IMR-90 (cell line): Measurements from ENCODE around the gene TREML2. TPM values are rescaled to one million over a fixed set of nuclear protein-coding genes. Genes with fewer than 3 reads are reported as not detected.

Experiments
- ATAC-seq: fragments of 200-7000 bp; cut with Tn5 transposase; 2 replicates; pipeline ENCODE4 v1.9.1; 2020; ENCODE audit warnings: low read depth, mild to moderate bottlenecking, moderate library complexity
- BruUV-seq: library from RNA; stranded (reverse); fragments of 400-500 nt; replicated peaks from 2 replicates; lab custom pipeline; 2021; lab: Mats Ljungman, UMichigan
- CTCF ChIA-PET: fragments of 300-600 bp; formaldehyde crosslinking; extraction: SDS; loops from one replicate; lab custom pipeline; 2021; ENCODE audit warnings: antibody characterized with exemption; lab: Yijun Ruan, JAX
- POLR2A ChIA-PET: fragments of 300-600 bp; sonication (Branson Sonifier 250); formaldehyde crosslinking; loops from one replicate; lab custom pipeline; 2022; ENCODE audit warnings: antibody characterized with exemption; ENCODE audit not compliant: unreplicated experiment; lab: Charles Lee
- DNase-seq: peaks from one replicate; pipeline ENCODE4 v3.0.0; 2013
- H2AFZ ChIP-seq: replicated peaks from 2 replicates; pipeline ENCODE3; 2013; ENCODE audit warnings: low read length, mild to moderate bottlenecking; ENCODE audit not compliant: poor library complexity
- H2AK5ac ChIP-seq: 2 replicates; pipeline ENCODE4 v1.6.1; 2013; ENCODE audit warnings: low read depth, low read length, inconsistent platforms
- H2AK9ac ChIP-seq: replicated peaks from 2 replicates; pipeline ENCODE3; 2013; ENCODE audit warnings: mild to moderate bottlenecking, low read depth, low read length, moderate library complexity; ENCODE audit not compliant: poor library complexity
- H2BK120ac ChIP-seq: 2 replicates; pipeline ENCODE4 v1.6.1; 2013; ENCODE audit warnings: low read depth, low read length, inconsistent platforms
- H2BK15ac ChIP-seq: 3 replicates; pipeline ENCODE4 v1.6.1; 2013; ENCODE audit warnings: low read depth, low read length, inconsistent platforms
- H2BK20ac ChIP-seq: 2 replicates; pipeline ENCODE4 v1.6.1; 2013; ENCODE audit warnings: low read depth, mild to moderate bottlenecking, inconsistent platforms, low read length, moderate library complexity
- H2BK5ac ChIP-seq: 2 replicates; pipeline ENCODE4 v1.6.1; 2013; ENCODE audit warnings: mild to moderate bottlenecking, low read depth, low read length, inconsistent platforms; ENCODE audit not compliant: poor library complexity, severe bottlenecking
- H3K14ac ChIP-seq: replicated peaks from 2 replicates; pipeline ENCODE4 v1.6.1; 2013; ENCODE audit warnings: low read depth, low read length, inconsistent platforms
- H3K18ac ChIP-seq: 2 replicates; pipeline ENCODE4 v1.6.1; 2013; ENCODE audit warnings: low read depth, low read length, control low read depth
- H3K23ac ChIP-seq: 2 replicates; pipeline ENCODE4 v1.6.1; 2013; ENCODE audit warnings: low read depth, low read length, inconsistent platforms
- H3K27ac ChIP-seq: 2 replicates; pipeline ENCODE4 v1.5.1; 2013; ENCODE audit warnings: mild to moderate bottlenecking, control low read depth, low read length; ENCODE audit not compliant: insufficient read depth
- H3K27me3 ChIP-seq: 2 replicates; pipeline ENCODE4 v1.6.1; 2013; ENCODE audit warnings: low read length; ENCODE audit not compliant: control insufficient read depth, insufficient read depth
- H3K36me3 ChIP-seq: 2 replicates; pipeline ENCODE4 v1.6.1; 2013; ENCODE audit warnings: low read length, mixed read lengths; ENCODE audit not compliant: control insufficient read depth, insufficient read depth
- H3K4ac ChIP-seq: 2 replicates; pipeline ENCODE4 v1.6.1; 2013; ENCODE audit warnings: low read depth, low read length, inconsistent platforms
- H3K4me1 ChIP-seq: 2 replicates; pipeline ENCODE4 v1.6.1; 2013; ENCODE audit warnings: low read length, mixed read lengths; ENCODE audit not compliant: control insufficient read depth, insufficient read depth
- H3K4me2 ChIP-seq: 2 replicates; pipeline ENCODE4 v1.6.1; 2013; ENCODE audit warnings: low read depth, mild to moderate bottlenecking, control low read depth, low read length, moderate library complexity
- H3K4me3 ChIP-seq: 2 replicates; pipeline ENCODE4 v1.5.1; 2013; ENCODE audit warnings: low read depth, mild to moderate bottlenecking, control low read depth, low read length, moderate library complexity; ENCODE audit not compliant: insufficient read depth
- H3K56ac ChIP-seq: 2 replicates; pipeline ENCODE4 v1.6.1; 2013; ENCODE audit warnings: low read length, inconsistent platforms; ENCODE audit not compliant: insufficient read depth; ENCODE audit errors: extremely low read depth
- H3K79me1 ChIP-seq, 2 experiments: 2 replicates each; pipeline ENCODE4 v1.6.1; 2013; ENCODE audit warnings: low read length in 2 of 2, inconsistent platforms in 1 of 2, low read depth in 1 of 2
- H3K9ac ChIP-seq: 2 replicates; pipeline ENCODE4 v1.6.1; 2013; ENCODE audit warnings: low read depth, low read length, control low read depth
- H3K9me1 ChIP-seq: 2 replicates; pipeline ENCODE4 v1.6.1; 2013; ENCODE audit warnings: low read length, inconsistent platforms; ENCODE audit not compliant: insufficient read depth
- H3K9me3 ChIP-seq: 2 replicates; pipeline ENCODE4 v1.6.1; 2013; ENCODE audit warnings: low read length; ENCODE audit not compliant: control insufficient read depth, insufficient read depth
- H4K20me1 ChIP-seq: 2 replicates; pipeline ENCODE4 v1.6.1; 2013; ENCODE audit warnings: low read length, inconsistent platforms; ENCODE audit not compliant: insufficient read depth
- H4K5ac ChIP-seq: 2 replicates; pipeline ENCODE4 v1.6.1; 2013; ENCODE audit warnings: mild to moderate bottlenecking, low read depth, low read length, control low read depth
- H4K8ac ChIP-seq, 2 experiments: 2 replicates each; pipeline ENCODE4 v1.6.1; 2013; ENCODE audit warnings: low read depth in 2 of 2, low read length in 2 of 2, control low read depth in 1 of 2, inconsistent platforms in 1 of 2
- H4K91ac ChIP-seq: 2 replicates; pipeline ENCODE4 v1.6.1; 2013; ENCODE audit warnings: low read depth, low read length, inconsistent platforms; ENCODE audit not compliant: insufficient read depth
- CEBPB ChIP-seq: IDR thresholded peaks from 2 replicates; pipeline ENCODE4 v1.6.1; 2012; ENCODE audit warnings: low read depth, low read length, improper control_type of control experiment
- FOS ChIP-seq: fragments of 150-350 bp; IDR thresholded peaks from 2 replicates; pipeline ENCODE4 v1.6.1; 2016; ENCODE audit warnings: low read depth, low read length
- MAFK ChIP-seq: IDR thresholded peaks from 2 replicates; pipeline ENCODE4 v1.6.1; 2012; ENCODE audit warnings: low read depth, low read length, improper control_type of control experiment
- NFE2L2 ChIP-seq: fragments of 150-350 bp; IDR thresholded peaks from 2 replicates; pipeline ENCODE4 v1.6.1; 2016; ENCODE audit warnings: low read depth, mild to moderate bottlenecking, low read length
- RCOR1 ChIP-seq: IDR thresholded peaks from 2 replicates; pipeline ENCODE4 v1.6.1; 2012; ENCODE audit warnings: mild to moderate bottlenecking, low read length, improper control_type of control experiment; ENCODE audit not compliant: insufficient replicate concordance
- RFX5 ChIP-seq: IDR thresholded peaks from 2 replicates; pipeline ENCODE4 v1.8.0; 2012; ENCODE audit warnings: low read depth, mild to moderate bottlenecking, low read length, moderate library complexity
- WGBS, 2 experiments: methylation state at CpG; one replicate each; pipeline versions ENCODE4 v1.1.5 to v1.1.7; 2013; ENCODE audit warnings: missing lambda C conversion rate in 2 of 2; ENCODE audit not compliant: insufficient read length in 1 of 2; ENCODE audit errors: extremely low coverage in 2 of 2; 5-methylcytosine and 5-hydroxymethylcytosine counted together
- dilution Hi-C: fragments of 300-500 bp; cut with HindIII; formaldehyde crosslinking; loops from one replicate; pipeline ENCODE4 v1.14.3; 2018; ENCODE audit warnings: low sequenced_read_pairs; ENCODE audit not compliant: unreplicated experiment
- in situ Hi-C: fragments of 300-500 bp; cut with MboI; formaldehyde crosslinking; loops from 3 replicates; pipeline ENCODE4 v1.14.3; 2019; ENCODE audit warnings: low sequenced_read_pairs, inconsistent platforms, mixed read lengths
- intact Hi-C: fragments of 100-400 bp; cut with micrococcal nuclease; formaldehyde crosslinking; loops from 2 replicates; pipeline ENCODE4 v1.10.0; 2022
- polyA plus RNA-seq, 3 experiments: library from polyadenylated mRNA; depleted of rRNA; stranded (reverse); fragments of >200 nt; gene quantifications; 2 replicates each; pipeline ENCODE4 v1.2.3, GENCODE V29; 2012; ENCODE audit warnings: low replicate concordance in 1 of 3
- total RNA-seq: library from RNA; depleted of rRNA; stranded (reverse); fragments of >200 nt; gene quantifications from 2 replicates; pipeline ENCODE4 v1.2.3, GENCODE V29; 2012
- TF ChIP-seq, protein P1 (sequence below): fragments of 150-350 bp; IDR thresholded peaks from 2 replicates; pipeline ENCODE4 v1.6.1; 2017; ENCODE audit warnings: mild to moderate bottlenecking, antibody characterized with exemption, low read length, low read depth

TREML2 gene
- total and polyA plus RNA-seq, 2 of the 4 experiments (the other 2 are of a cell fraction), result not detected

DNA sequence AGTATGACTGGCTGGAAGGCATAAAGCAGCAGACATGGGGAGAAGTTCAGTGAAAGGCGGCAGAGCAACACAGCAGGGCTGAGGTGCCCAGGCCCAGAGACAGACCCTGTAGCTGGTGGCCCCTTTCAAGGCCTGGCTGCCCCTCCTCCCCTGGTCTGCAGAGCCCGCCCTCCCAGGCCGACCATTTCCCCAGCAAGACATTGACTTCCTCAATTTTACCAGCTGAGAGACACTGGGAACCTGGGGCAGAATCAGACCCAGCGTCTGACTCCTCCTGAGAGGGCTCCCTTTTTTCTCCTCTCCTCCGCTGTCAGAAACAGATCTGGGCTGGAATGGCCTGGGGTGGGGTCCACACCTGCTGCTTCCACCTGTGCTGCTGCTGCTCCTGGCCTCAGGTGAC, 27.1 kb upstream of the TREML2 start, which contains the start of gene TREML4:
Gene TREML4, plus strand, starts transcription at position 254 of the 400 bp plus-strand sequence. Its CDS starts 79 bp downstream, at position 333.
- no peak for DNase-seq
- H4K8ac ChIP-seq, result no peak within 1 kb of the TSS
- no peak within 1 kb of the TSS for H2BK15ac ChIP-seq
- no peak within 1 kb of the TSS for H2AK9ac ChIP-seq
- H4K20me1 ChIP-seq, result no peaks in the 10 kb centered on the region
- 50% methylated on average over 1 of the region's 5 CpGs; no CpG with 5 or more reads in 1 of the 2 experiments for WGBS, 2 experiments
- dilution Hi-C loops (no loop called here), in situ Hi-C loops (no loop called here), intact Hi-C loops (no loop called here)
- no peak within 1 kb of the TSS for H4K91ac ChIP-seq
- H3K23ac ChIP-seq, result no peak within 1 kb of the TSS
- peaks cover 2% of the 10 kb centered on the region; the same call in 1 of the 2 replicates for H3K27me3 ChIP-seq
- H2BK5ac ChIP-seq, result no peak within 1 kb of the TSS
- BruUV-seq, result no TSS peak
- no peak within 1 kb of the TSS for H3K4me2 ChIP-seq
- H3K56ac ChIP-seq, result no peak within 1 kb of the TSS
- H3K4ac ChIP-seq, result no peak within 1 kb of the TSS
- no peak for ATAC-seq
- H3K9ac ChIP-seq, result no peak within 1 kb of the TSS
- no peak within 1 kb of the TSS for H2BK20ac ChIP-seq
- H3K4me1 ChIP-seq, result no peaks in the 10 kb centered on the region
- no peak within 1 kb of the TSS for H2BK120ac ChIP-seq
- CTCF ChIA-PET, result no interaction called here
- TF ChIP-seq, protein P1, sequence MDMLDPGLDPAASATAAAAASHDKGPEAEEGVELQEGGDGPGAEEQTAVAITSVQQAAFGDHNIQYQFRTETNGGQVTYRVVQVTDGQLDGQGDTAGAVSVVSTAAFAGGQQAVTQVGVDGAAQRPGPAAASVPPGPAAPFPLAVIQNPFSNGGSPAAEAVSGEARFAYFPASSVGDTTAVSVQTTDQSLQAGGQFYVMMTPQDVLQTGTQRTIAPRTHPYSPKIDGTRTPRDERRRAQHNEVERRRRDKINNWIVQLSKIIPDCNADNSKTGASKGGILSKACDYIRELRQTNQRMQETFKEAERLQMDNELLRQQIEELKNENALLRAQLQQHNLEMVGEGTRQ, result no peak
- TF ChIP-seq RCOR1, result no peak
- TF ChIP-seq RFX5, result no peak
- TF ChIP-seq FOS, result no peak
- no peak for TF ChIP-seq NFE2L2
- TF ChIP-seq CEBPB, result no peak
- TF ChIP-seq MAFK, result no peak
- POLR2A ChIA-PET, result no interaction called here
- H3K9me3 ChIP-seq, result no peaks in the 10 kb centered on the region
- no peaks in the 10 kb centered on the region for H3K79me1 ChIP-seq
- H2AFZ ChIP-seq, result no peak within 1 kb of the TSS
- H3K9me1 ChIP-seq, result no peaks in the 10 kb centered on the region
- H2AK5ac ChIP-seq, result no peak within 1 kb of the TSS
- no peaks in the 10 kb centered on the region for H3K36me3 ChIP-seq
- H3K18ac ChIP-seq, result no peak within 1 kb of the TSS
- H3K4me3 ChIP-seq, result no peak within 1 kb of the TSS
- H3K14ac ChIP-seq, result no peak within 1 kb of the TSS
- H3K27ac ChIP-seq, result no peak within 1 kb of the TSS
- H4K5ac ChIP-seq, result no peak within 1 kb of the TSS
